ENCODE results near the gene TGFA. TPM values are rescaled to one million over a fixed set of nuclear protein-coding genes. Genes with fewer than 3 reads are reported as not detected.

The TGFA gene
- total RNA-seq, 1 experiment from 2014 or later, result 50.1 TPM

- TF ChIP-seq, protein P1, sequence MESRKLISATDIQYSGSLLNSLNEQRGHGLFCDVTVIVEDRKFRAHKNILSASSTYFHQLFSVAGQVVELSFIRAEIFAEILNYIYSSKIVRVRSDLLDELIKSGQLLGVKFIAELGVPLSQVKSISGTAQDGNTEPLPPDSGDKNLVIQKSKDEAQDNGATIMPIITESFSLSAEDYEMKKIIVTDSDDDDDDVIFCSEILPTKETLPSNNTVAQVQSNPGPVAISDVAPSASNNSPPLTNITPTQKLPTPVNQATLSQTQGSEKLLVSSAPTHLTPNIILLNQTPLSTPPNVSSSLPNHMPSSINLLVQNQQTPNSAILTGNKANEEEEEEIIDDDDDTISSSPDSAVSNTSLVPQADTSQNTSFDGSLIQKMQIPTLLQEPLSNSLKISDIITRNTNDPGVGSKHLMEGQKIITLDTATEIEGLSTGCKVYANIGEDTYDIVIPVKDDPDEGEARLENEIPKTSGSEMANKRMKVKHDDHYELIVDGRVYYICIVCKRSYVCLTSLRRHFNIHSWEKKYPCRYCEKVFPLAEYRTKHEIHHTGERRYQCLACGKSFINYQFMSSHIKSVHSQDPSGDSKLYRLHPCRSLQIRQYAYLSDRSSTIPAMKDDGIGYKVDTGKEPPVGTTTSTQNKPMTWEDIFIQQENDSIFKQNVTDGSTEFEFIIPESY (IDR thresholded peaks at IDR 0.05; ENCODE audit: extremely low read depth, insufficient replicate concordance, low read length), result no peak
- TF ChIP-seq YY1 (IDR thresholded peaks at IDR 0.05; ENCODE audit: extremely low read depth, insufficient replicate concordance, low read depth, low read length) (no peak), EGR1 (IDR thresholded peaks at IDR 0.05; ENCODE audit: low read depth) (no peak), EZH2phosphoT487 (IDR thresholded peaks at IDR 0.05; ENCODE audit: borderline replicate concordance) (no peak), FOSL1 (IDR thresholded peaks at IDR 0.05; ENCODE audit: low read depth) (no peak)
Measured at GRCh38 chr2:70551167-70551566, 2.5 kb downstream of the TGFA start (continued).

DNA sequence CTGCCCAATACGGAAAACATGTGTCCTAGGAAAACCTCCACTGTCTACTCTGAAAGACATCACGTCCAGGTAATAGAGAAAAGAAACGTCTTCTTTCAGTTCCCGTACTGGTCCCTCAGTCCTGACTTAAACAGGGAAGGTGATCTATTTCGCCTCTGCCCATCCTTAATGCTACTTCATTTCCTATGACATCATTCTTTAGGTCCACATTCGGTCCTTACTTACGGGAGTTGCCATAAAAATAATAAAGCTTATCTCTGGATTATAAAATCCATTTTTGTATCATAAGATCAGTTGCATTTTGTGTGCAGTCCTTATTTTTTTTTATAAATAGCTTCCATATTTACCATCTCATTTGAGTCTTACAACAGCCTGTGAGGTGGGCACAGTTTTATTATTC, 3.7 kb downstream of the TGFA start:
- intact Hi-C loops (cut with micrococcal nuclease), result loop anchor here (5.0 kb wide), 2 partner anchors 208 to 223 kb away; no protein-coding TSS in a partner anchor
- H3K4me2 ChIP-seq (ENCODE audit: low read length), result no peak overlapping the region

More for the DNA sequence above, 3.7 kb downstream of the TGFA start:
- no peak for DNase-seq (ENCODE audit: low read depth, low spot score)
- Histone ChIP-seq H3K79me2 (ENCODE audit: insufficient read depth, low read length) (peaks cover 85% of the 10 kb centered on the region), H3K9ac (ENCODE audit: low read length) (no peak overlapping the region), H3K4me1 (ENCODE audit: control insufficient read depth in 1 of 2, insufficient read depth in 2 of 2, low read length in 2 of 2) (peaks cover 33 to 48% of the 10 kb centered on the region in 2 experiments), H3K9me3 (ENCODE audit: control insufficient read depth in 1 of 2, insufficient read depth in 1 of 2, low read depth in 1 of 2, low read length in 2 of 2) (no peaks in the 10 kb centered on the region), H3K4me3 (replicated peaks in 1 of 2; ENCODE audit: low read depth in 1 of 2, low read length in 2 of 2) (no peak overlapping the region), H3K9me2 (ENCODE audit: insufficient read depth) (no peaks in the 10 kb centered on the region), H4K20me1 (ENCODE audit: insufficient read depth) (no peaks in the 10 kb centered on the region), H3K27ac (ENCODE audit: low read depth, low read length) (no peak overlapping the region), H2AFZ (ENCODE audit: low read depth, low read length, poor library complexity, severe bottlenecking) (no peak overlapping the region), H3K27me3 (ENCODE audit: insufficient read depth, low read length) (no peaks in the 10 kb centered on the region), H3K36me3 (ENCODE audit: control insufficient read depth in 1 of 2, insufficient read depth in 2 of 2, low read length in 2 of 2) (no peaks in the 10 kb centered on the region)
- ChIA-PET POLR2A (no interaction called here), RAD21 (ENCODE audit: low non-redundant PET in 1 of 2, low total read pairs in 2 of 2, uncharacterized antibody in 2 of 2, unreplicated experiment in 2 of 2) (no interaction called here), CTCF (no interaction called here)
- TF ChIP-seq POLR2AphosphoS5 (IDR thresholded peaks at IDR 0.05; ENCODE audit: low read depth, low read length) (no peak), SIN3A (IDR thresholded peaks at IDR 0.05; ENCODE audit: low read depth) (no peak), POLR2A (IDR thresholded peaks at IDR 0.05; ENCODE audit: borderline replicate concordance, extremely low read depth, insufficient read depth, insufficient read length) (no peak), SP1 (IDR thresholded peaks at IDR 0.05; ENCODE audit: low read depth) (no peak), REST (IDR thresholded peaks at IDR 0.05; ENCODE audit: low read depth) (no peak), ZNF274 (IDR thresholded peaks at IDR 0.05; ENCODE audit: low read depth, low read length) (no peak), CTCF (IDR thresholded peaks at IDR 0.05 in 2 of 3, conservative IDR thresholded peaks at IDR 0.05 in 1 of 3; ENCODE audit: borderline replicate concordance in 1 of 3, insufficient read depth in 1 of 3, low read depth in 2 of 3, low read length in 2 of 3) (no peak), JUND (IDR thresholded peaks at IDR 0.05) (no peak), ATF3 (IDR thresholded peaks at IDR 0.05) (no peak), EZH2phosphoT487 (IDR thresholded peaks at IDR 0.05; ENCODE audit: borderline replicate concordance) (no peak), MAX (IDR thresholded peaks at IDR 0.05) (no peak), ELF1 (IDR thresholded peaks at IDR 0.05; ENCODE audit: borderline replicate concordance, low read depth) (no peak)
- no peak for ATAC-seq
- no TSS peak for BruUV-seq (replicated peaks)

Measured in HCT116 (cell line).